ENCODE measurements around the gene ADAMTS6. TPM values are rescaled to one million over a fixed set of nuclear protein-coding genes. Genes with fewer than 3 reads are reported as not detected.

The ADAMTS6 gene
- total RNA-seq, 2 donors from 2014 or later: 1.7 TPM

DNA sequence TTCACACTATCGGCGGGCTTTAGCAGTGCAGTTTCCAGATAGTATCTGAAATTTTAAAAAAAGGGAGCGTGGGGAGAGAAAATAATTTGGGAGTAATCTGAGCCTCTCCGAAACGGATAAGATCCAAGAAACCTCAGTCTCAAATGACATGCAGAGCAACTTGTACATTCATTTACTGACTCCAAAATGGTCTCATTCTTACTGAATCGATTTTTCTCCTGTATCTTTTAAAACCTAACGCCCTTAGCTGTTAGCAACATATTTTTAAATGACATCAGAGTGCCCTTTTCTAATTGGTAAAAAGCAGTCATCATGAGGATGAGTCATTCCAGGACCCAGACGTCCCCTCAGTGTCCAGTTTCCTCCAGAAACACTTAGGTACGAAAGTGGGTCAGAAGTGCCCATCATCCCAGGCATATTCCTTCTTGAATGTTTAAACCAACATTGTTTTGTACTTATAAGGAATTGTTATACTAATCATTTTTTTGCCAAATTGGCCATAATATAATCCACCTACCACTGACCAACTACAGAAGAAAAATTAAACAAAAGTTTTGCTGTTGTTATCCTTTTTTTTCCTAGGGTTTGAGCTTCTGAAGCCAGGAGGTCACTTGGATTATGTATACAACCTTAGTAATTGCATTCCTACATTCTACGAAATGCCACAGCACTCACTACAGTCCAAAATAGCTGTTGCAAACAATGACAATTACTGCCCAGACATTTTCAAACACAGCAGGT, 354.4 kb downstream of the ADAMTS6 start:
- intact Hi-C loops (cut with DNase I): no loop called here
- peak in 1 of 2 donors; percentile 77 for ATAC-seq

DNA sequence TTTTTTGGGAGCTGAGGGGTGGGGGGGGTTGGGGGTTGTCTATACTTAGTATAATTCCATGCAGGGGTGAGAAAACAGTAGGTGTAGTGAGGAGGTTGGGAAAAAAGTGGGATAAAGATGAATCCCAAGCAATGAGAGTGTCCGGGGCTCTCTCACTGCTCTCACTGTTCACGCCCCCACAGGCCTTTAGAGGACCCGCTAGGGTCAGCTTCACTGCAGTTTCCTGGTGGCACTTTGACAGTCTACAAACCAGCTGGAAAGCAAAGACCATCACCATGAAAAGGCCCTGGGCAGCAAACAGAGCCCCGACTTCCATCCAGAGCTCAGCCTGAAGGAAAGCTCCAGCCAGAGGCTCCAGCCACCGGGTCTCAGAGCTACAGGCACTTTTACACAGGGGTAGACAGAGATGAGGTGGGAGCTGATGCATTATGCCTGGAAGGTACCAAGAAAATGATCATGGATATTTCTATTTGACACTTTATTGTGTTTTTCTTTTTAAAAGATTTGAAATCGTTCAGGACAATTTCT, 355.1 kb downstream of the ADAMTS6 start:
- no peak for DNase-seq
- intact Hi-C loops (cut with DNase I): no loop called here
- no peak for ATAC-seq

More for the DNA sequence above, 354.4 kb downstream of the ADAMTS6 start:
- no peak for DNase-seq

DNA sequence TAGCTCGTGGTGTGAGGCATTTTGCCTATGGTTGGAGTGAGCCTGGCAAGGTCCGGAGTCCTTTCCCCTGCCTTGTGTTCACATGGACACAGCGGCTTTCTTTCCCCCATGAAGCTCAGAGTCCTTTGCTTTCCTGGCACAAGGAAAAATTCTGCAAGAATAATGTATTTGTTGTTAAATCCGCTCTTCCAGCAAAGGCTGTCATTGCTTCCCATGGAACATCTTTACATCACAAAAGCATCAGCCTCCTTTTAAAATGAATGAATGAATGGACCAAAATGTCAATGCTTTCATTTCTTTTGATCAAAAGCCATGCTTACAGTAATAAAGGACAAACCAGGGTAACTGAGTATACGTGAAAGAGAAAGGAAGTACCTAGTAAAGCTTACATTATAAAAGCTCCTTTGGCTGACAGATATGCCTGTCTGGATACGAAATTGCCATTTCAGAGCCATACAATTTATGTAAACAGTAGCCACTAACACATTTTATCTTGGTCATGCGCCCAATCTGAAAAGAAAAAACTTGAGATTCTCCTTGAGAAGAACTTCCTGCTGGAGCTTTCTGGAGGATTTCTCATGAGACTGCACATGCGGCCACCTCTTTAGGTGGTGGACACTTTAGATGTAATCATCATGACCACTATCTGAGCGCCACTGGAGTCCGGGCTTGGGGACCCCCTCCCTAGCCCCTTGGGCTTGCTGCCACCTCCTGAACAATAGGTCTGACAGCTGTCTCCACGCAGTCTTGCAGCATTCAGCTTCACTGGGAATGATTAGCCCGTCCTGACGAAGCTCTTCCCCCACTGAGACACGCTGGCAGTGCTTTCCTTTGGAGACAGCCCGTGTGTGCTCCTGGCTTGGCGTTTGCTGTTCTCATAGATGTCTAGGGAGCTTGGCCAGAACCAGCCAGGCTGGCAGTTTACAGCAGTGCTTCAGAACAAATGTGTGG, 355.9 kb downstream of the ADAMTS6 start:
- DNase-seq: peak; percentile 40
- intact Hi-C loops (cut with DNase I): no loop called here
- peak; percentile 41 to 69 for ATAC-seq

DNA sequence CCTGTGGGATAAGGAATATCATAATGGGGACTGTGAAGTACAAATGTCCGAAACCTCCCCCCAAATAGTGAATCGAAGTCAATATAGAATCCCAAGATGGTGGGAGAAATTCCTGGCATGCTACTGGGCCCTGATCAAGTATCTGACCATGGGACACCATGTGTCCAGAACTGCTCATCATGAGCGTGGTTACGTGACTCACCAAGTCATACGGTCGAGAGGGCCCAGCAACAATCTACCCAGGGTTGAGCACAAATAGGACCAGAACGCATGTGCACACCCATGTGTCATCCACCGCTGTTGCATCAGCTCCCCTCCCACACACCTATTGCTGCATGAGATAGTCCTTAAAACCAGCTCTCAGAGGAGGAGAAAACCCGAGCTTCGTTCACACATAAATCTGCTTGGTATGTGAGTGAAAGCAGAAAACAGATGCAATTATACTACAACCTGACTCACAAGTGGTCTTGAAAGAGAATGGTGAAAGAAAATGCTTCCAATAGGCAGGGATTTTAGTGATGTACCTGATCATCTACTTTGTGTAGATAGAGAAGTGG, 359.8 kb downstream of the ADAMTS6 start:
- ATAC-seq (no peak), DNase-seq (no peak)
- intact Hi-C loops (cut with DNase I): no loop called here

DNA sequence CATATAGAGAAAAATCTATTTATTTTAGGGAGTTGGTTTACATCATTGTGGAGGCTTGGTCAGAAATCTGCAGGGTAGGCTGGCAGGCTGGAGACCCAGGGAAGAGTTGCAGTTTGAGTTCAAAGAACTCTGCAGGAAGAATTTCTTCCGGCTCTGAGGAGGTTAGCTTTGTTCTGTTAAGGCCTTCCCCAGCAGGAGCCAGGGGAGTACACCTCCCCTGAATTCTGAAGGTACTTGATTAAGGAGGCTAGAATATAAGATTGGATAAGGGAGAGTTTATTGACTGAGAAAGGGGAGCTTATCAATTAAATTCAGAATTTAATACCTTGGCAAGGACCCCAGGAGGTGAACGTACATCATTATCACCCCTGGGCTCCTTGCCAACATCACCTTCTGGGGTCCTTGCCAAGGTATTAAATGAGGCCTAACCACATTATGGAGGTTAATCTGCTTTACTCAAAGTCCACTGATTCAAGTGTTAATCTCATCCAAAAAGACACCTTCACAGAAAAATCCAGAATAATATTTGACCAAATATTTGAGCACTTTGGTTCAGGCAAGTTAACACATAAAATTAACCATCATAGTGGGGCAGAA, 361.3 kb downstream of the ADAMTS6 start:
- ATAC-seq (no peak), DNase-seq (no peak)
- intact Hi-C loops (cut with DNase I): no loop called here

DNA sequence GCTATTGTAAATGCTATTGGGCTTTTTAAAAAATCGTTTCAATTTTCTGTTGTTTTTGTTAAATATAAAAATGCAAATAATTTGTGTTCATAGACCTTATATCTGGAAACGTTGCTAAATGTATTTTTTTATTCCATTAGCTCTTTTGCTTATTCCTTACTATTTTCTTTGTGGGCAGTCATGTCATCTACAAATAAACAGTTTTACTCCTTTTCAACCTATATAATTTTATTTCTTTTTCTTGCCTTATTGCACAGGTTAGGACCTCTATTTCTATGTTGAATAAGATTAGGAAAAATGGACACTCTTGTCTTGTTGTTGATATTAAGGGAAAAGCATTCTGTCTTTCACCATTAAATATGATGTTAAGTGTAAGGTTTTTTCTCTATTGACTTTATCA, 364.2 kb downstream of the ADAMTS6 start:
- ATAC-seq (no peak), DNase-seq (no peak)
- intact Hi-C loops (cut with DNase I): no loop called here

DNA sequence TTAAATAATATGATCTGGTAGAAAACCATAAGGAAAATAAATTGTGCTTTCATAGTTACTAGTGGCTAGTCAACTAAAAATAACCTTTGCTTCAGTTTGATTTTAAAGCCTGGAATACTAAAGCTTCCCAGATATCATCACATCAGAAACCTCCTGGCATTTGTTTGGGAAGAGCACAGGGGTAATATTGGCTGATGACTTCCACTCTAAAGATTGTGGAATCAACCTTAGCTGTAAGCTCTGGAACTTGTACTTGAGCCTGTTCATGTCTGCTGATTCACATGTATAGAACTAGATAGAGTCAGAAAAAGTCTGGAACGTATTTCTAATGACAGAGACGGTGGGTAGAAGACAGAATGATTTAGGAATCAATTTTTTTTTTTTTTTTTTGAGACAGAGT, 367.9 kb downstream of the ADAMTS6 start:
- intact Hi-C loops (cut with DNase I): no loop called here
- ATAC-seq (no peak), DNase-seq (no peak)

DNA sequence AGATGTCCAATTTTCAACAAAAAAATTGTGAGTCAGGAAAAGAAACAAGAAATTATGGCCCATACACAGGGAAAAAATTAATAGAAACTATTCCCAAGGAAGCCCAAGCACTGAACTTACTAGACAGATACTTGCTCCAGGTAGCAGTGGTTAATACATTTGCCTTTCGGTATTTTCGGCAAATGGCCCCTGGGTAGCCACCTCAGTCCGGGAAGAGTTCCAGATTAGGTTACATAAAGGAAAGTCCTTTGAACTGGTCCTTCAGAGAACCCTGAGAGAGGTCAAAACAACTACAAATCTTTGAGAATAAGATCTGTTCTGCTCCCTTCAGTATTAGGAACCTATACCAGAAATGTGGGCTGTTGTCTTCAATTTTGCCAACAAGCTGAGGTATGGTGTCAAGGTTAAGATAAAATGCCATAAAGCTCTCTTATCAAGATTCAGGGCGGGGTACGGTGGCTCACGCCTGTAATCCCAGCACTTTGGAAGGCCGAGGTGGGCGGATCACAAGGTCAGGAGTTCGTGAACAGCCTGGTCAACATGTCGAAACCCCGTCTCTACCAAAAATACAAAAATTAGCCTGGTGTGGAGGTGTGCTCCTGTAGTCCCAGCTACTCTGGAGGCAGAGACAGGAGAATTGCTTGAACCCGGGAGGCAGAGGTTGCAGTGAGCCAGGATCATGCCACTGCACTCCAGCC, 369.6 kb downstream of the ADAMTS6 start:
- ATAC-seq (no peak), DNase-seq (no peak)
- intact Hi-C loops (cut with DNase I): no loop called here

DNA sequence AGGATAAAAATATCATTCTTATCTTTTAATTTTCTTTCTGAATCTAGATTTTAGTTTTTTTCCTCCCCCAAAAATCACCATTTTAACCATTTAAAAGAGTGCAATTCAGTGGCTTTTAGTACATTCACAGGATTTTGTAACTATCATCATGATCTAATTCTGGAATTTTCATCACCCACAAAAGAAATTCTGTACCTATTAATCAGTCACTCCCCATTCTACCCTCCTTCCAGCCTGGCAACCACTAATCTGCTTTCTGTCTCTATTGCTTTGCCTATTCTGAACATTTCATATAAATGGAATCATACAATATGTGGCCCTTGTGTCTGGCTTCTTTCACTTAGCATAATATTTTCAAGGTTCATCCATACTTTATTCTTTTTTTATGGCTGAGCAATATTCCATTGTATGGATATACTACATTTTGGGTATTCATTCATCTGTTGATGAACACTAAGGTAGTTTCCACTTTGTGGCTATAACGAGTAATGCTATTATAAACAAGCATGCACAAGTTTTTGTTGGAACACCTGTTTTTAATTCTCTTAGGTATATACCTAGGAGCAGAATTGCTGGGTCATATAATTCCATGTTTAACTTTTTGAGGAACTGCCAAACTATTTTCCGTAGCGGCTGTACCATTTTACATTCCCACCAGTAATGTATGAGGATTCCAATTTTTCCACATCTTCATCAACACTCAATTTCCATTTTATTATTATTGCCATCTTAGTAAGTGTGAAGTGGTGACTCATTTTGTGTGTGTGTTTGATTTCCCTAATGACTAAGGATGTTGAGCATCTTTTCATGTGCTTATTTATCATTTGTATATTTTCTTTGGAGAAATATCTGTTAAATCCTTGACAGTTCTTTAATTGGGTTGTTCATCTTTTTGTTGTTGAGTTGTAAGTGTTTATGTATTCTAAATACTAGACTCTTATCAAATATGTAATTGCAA, 372.7 kb downstream of the ADAMTS6 start:
- DNase-seq: no peak
- no peak for ATAC-seq
- intact Hi-C loops (cut with DNase I): loop anchor here (10.0 kb wide), 2 partner anchors 144 to 376 kb away; partner anchors contain the start of gene ADAMTS6 (in 1 of the 2)

DNA sequence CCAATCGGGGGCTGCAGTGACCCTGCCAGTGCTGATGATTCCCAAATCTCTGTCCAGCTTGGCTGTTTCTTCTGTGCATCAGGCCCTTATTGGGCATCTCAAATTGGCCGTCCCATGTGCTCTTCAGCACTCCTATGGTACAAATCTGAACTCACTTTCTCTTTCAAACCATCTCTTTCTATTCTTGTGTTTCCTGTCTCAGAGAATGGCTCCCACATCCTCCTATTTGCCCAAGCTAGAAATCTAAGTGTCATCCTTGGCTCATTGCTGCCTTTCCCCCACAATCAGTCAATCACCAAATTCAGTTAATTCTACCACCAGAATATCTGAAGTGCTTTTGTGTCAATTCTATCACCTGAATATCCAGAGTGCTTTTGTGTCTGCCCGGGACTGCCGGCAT, 376.4 kb downstream of the ADAMTS6 start:
- DNase-seq (no peak), ATAC-seq (no peak)
- intact Hi-C loops (cut with DNase I): loop anchor here (10.0 kb wide), 2 partner anchors 140 to 380 kb away; partner anchors contain the start of gene ADAMTS6 (in 1 of the 2)

DNA sequence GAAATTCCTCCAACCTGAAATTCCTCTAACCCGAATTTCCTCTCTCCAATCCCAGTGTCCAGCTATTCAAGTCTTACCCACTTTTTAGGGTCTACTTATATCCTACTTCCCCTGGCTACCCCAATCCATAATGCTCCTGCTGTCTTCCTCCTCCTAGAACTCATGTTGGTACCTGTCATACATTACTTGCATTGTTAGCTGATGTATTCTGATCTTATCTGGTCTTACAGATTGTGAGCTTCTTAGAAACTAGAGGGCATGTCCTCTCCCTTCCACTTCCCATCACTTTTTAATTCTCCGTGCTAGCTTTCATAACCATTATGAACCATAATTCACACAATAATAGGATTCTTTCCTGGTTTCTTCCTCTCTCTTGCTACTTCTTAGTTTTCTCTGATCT, 376.9 kb downstream of the ADAMTS6 start:
- intact Hi-C loops (cut with DNase I): loop anchor here (5.0 to 10.0 kb wide), 3 partner anchors 140 to 380 kb away; partner anchors contain the start of gene ADAMTS6 (in 1 of the 2)
- DNase-seq: no peak
- ATAC-seq: no peak

DNA sequence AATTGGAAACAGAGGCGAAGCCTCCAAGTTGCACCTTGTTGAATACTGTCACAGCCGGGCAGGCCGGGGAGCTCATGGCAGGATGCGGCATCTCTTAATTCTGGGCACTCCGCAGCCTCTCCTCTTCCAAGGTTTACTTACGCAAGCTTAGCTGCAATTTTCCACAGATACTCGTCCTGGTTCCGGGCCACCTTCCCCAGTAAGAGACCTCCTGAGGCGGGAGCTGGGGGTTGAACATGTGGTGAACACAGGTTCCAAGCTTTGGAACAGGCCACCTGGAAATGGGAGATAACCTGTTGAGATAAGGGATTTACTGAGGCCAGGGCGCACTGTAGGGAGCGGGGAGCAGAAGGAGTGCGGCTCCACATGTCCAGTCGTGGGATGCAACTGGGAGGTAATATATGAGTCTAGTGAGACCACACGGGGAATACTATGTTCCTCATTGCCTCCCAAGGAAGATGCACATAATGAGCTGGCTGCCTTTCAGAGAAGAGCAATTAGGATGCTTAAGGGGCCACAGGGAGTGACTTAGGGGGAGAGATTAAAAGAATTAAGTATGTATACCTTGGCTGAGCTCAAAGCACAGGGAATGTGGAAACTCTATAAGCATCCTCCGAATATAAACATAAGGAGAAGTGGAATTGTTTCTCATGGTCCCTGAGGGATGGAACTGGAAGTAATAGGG, 377.8 kb downstream of the ADAMTS6 start:
- intact Hi-C loops (cut with DNase I): loop anchor here (5.0 to 10.0 kb wide), 3 partner anchors 139 to 381 kb away; partner anchors contain the start of gene ADAMTS6 (in 1 of the 2)
- peak; percentile 27 for DNase-seq
- peak in 1 of 2 donors; percentile 21 for ATAC-seq

DNA sequence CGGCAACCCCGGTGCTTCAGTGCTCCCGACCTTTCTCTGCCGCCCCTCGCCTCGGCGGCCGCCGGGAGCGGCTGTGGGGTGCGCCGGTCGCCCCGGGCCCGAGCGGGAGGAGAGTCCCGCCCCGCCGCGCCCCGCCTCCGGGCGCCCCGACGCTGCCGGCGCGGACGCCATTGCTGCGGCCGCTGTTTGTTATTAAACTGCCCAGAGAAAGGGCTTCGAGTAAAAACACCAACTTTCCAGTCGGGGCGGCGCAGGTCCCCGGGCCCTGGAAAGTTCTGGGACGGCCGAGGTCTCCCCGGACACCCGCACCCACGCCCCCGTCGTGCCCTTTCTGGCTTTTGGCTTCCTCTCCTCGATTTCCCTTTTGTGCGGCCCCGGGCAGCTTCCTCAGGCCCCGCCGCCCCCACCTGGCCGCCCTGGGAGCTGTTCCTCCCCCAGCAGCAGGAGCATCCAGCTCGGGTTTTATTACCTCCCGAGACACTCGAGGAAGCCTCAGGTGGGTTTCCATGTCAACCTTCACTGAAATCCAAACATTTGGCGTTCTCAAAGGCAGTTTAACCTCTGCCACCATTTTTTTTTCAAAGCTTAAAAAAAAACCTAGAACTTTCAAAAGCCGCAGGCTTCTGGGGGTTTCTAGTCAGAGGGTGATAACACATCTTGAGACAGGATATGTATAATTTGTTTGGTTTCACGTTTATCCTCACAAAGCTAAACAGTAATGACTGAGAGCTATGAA, 378.6 kb downstream of the ADAMTS6 start:
- intact Hi-C loops (cut with DNase I): loop anchor here (5.0 to 10.0 kb wide), 3 partner anchors 138 to 382 kb away; partner anchors contain the start of gene ADAMTS6 (in 1 of the 2)
- DNase-seq (peak; percentile 68), ATAC-seq (peak; percentile 87 to 90)

DNA sequence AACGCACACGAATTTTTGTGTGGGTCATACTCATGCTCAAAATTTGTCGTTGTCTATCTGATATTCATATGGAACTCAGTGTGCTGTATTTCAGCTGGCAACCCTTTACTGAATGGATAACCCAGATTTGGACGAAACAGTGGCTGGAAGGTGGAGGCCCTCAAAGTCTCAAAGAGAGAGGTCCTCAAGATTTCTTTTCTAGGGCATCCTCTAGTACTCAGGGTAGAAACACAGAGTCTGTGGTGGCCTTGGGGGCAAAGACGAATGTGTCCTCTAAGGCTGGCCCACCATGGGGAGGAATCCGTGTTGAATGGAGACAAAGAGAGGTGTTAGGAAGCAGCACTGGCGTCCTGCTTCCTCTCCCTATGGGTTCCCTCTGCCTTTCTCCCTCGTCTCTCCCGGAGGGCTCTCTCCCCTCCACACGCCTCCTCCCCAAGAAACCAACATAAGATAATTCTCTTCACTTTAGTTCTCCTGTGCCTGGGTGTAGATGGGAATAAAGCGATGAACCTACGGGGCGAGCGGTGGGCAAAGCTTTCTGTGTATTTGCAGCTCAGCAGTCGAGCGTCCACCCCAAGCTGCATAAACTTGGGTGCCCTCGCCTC, 379.2 kb downstream of the ADAMTS6 start:
- peak in 1 of 2 donors; percentile 8 for ATAC-seq

DNA sequence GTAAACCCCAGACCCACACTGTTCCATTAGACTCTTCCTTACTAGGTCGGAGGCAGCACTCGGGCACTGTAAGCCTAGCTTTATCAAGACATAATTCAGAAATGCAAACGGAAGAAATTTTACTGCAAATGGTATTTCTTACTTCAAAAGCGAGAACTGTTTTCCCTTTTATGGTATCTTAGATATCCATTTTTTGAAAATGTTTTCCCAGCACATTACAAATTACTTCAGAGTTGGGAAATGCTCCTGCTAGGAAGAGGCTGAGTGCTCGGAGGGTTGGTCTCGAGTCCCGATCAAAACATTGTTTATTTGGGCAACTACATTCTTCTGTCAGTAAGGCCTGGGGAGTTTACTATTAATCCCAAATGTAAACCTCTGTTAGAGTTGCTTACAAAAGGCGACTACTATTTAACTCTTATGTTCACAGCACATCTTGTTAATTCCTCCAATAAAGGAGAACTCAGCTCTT, 380.1 kb downstream of the ADAMTS6 start:
- intact Hi-C loops (cut with DNase I): loop anchor here (2.0 to 10.0 kb wide), 4 partner anchors 137 to 383 kb away; partner anchors contain the start of gene ADAMTS6 (in 1 of the 2)
- DNase-seq: no peak
- ATAC-seq: no peak

More for the DNA sequence above, 379.2 kb downstream of the ADAMTS6 start:
- intact Hi-C loops (cut with DNase I): loop anchor here (5.0 to 10.0 kb wide), 3 partner anchors 138 to 382 kb away; partner anchors contain the start of gene ADAMTS6 (in 1 of the 2)
- DNase-seq: no peak

Measured in left cardiac atrium (tissue), 4 donors.